DND-41 (cell line): ENCODE measurements around the gene MVB12B.

Experiments
- ATAC-seq: fragments of 200-7000 bp; cut with Tn5 transposase; 3 replicates; pipeline ENCODE4 v1.9.1; 2021; ENCODE audit warnings: low read depth; ENCODE audit not compliant: insufficient read depth
- DNase-seq: peaks from one replicate; pipeline ENCODE4 v3.0.0-alpha.2; 2020
- H2AFZ ChIP-seq: 2 replicates; pipeline ENCODE4 v1.6.0; 2012; ENCODE audit warnings: low read depth, low read length
- H3K27ac ChIP-seq: 2 replicates; pipeline ENCODE4 v1.5.1; 2012; ENCODE audit warnings: low read length, inconsistent platforms
- H3K27me3 ChIP-seq: fragments of 200-600 bp; sonication (generic); 2 replicates; pipeline ENCODE4 v1.6.0; 2012; ENCODE audit warnings: low read length, mild to moderate bottlenecking, inconsistent platforms; ENCODE audit not compliant: insufficient read depth, poor library complexity
- H3K36me3 ChIP-seq: 2 replicates; pipeline ENCODE4 v1.5.1; 2012; ENCODE audit warnings: low read length, inconsistent platforms; ENCODE audit not compliant: insufficient read depth
- H3K4me1 ChIP-seq: 2 replicates; pipeline ENCODE4 v1.5.1; 2012; ENCODE audit warnings: mild to moderate bottlenecking, low read length; ENCODE audit not compliant: insufficient read depth
- H3K4me2 ChIP-seq: 2 replicates; pipeline ENCODE4 v1.6.0; 2012; ENCODE audit warnings: mild to moderate bottlenecking, moderate library complexity, low read length, inconsistent platforms; ENCODE audit not compliant: insufficient read depth
- H3K4me3 ChIP-seq, 2 experiments: fragments of 200-600 bp in 1 of 2; shearing (Covaris generic) in 1 of 2; 2 replicates each; pipeline ENCODE4 v1.5.1; 2012 to 2016; ENCODE audit warnings: inconsistent platforms in 2 of 2, low read length in 2 of 2, mild to moderate bottlenecking in 2 of 2, low read depth in 1 of 2, moderate library complexity in 1 of 2
- H3K79me2 ChIP-seq: 2 replicates; pipeline ENCODE4 v1.6.0; 2012; ENCODE audit warnings: low read length, inconsistent platforms; ENCODE audit not compliant: insufficient read depth
- H3K9ac ChIP-seq: 2 replicates; pipeline ENCODE4 v1.6.0; 2012; ENCODE audit warnings: low read depth, mild to moderate bottlenecking, inconsistent platforms, low read length, moderate library complexity
- H3K9me3 ChIP-seq: 2 replicates; pipeline ENCODE4 v1.5.1; 2012; ENCODE audit warnings: low read length, moderate library complexity, mild to moderate bottlenecking, inconsistent platforms; ENCODE audit not compliant: insufficient read depth, severe bottlenecking
- H4K20me1 ChIP-seq: 2 replicates; pipeline ENCODE4 v1.6.0; 2012; ENCODE audit warnings: low read length; ENCODE audit not compliant: insufficient read depth
- EZH2 ChIP-seq: IDR thresholded peaks from 3 replicates; pipeline ENCODE4 v1.6.1; 2012; ENCODE audit warnings: borderline replicate concordance, low read depth, mild to moderate bottlenecking, moderate library complexity, low read length, inconsistent platforms; ENCODE audit not compliant: severe bottlenecking
- TF ChIP-seq, protein P1 (sequence below): IDR thresholded peaks from 2 replicates; pipeline ENCODE4 v1.5.1; 2012; ENCODE audit warnings: borderline replicate concordance, low read length, moderate library complexity, mild to moderate bottlenecking; ENCODE audit not compliant: poor library complexity, severe bottlenecking; ENCODE audit errors: extremely low read depth

MVB12B gene

DNA sequence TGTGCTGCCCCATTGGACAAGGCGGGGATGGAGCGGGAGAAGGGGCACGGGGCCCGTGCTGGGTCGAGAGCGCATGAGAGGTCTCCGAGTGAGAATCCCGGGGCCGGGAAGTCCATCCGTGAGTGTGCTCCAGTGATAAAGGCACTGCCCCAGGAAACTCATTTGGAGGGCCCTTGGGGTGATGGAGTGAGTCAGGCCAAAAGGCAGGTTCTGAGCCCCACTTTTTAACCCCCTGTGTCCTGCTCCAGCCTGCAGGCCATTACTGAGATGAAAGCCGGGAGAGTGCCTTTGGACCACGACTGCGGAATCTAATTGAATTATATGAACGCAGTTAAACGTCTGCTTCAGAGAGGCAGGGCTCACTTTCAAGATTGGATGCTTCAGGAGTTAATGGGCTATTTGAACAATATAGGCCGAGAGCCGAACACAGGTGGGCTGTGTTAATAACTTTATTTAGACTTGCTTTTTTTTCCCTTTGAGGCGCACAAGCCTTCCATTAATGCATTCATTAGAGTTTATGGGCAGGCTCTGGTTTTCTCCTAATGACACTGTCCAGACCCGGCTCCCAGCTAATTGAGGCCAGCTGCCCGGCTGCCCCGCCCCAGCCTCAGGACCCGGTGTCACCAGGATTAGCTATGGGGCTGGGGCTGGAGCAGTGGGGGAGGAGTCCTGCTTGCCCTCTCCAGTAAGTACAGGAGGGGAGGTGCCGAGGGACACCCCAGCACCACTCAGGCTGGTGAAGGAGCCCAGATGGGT, 208.0 kb downstream of the MVB12B start:
- Histone ChIP-seq H3K4me3 (no peak overlapping the region), H3K9ac (no peak overlapping the region)
- ATAC-seq, result no peak

DNA sequence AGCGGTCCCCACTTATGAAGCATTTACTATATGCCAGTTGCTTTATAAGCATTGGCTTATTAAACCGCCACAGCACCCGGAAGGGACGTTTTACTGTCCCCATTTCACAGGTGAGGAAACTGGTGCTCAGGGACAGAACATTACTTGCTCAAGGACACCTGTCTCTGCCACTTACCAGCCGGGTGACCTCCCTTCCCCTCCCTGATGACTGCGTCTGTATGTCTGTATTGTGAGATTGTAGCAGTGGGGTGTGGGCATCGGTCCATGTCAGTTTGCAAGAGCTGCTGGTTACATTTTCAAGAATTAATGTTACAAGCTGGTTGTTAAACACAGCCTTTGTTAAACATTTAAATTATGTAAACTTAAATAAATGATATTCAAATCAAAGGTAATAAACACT, 209.5 kb downstream of the MVB12B start:
- no peak overlapping the region for H3K4me2 ChIP-seq
- no peak overlapping the region for H3K9ac ChIP-seq
- ATAC-seq (no peak), DNase-seq (no peak)
- no peaks in the 10 kb centered on the region for H3K9me3 ChIP-seq
- no peak overlapping the region for H3K27ac ChIP-seq
- no peaks in the 10 kb centered on the region for H4K20me1 ChIP-seq
- no peak for TF ChIP-seq EZH2
- TF ChIP-seq, protein P1, sequence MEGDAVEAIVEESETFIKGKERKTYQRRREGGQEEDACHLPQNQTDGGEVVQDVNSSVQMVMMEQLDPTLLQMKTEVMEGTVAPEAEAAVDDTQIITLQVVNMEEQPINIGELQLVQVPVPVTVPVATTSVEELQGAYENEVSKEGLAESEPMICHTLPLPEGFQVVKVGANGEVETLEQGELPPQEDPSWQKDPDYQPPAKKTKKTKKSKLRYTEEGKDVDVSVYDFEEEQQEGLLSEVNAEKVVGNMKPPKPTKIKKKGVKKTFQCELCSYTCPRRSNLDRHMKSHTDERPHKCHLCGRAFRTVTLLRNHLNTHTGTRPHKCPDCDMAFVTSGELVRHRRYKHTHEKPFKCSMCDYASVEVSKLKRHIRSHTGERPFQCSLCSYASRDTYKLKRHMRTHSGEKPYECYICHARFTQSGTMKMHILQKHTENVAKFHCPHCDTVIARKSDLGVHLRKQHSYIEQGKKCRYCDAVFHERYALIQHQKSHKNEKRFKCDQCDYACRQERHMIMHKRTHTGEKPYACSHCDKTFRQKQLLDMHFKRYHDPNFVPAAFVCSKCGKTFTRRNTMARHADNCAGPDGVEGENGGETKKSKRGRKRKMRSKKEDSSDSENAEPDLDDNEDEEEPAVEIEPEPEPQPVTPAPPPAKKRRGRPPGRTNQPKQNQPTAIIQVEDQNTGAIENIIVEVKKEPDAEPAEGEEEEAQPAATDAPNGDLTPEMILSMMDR, result no peak
- H3K79me2 ChIP-seq, result no peaks in the 10 kb centered on the region
- H3K4me3 ChIP-seq, result no peak overlapping the region
- H3K4me1 ChIP-seq, result no peaks in the 10 kb centered on the region
- H3K27me3 ChIP-seq, result peaks cover 6% of the 10 kb centered on the region
- H2AFZ ChIP-seq, result no peak overlapping the region
- no peaks in the 10 kb centered on the region for H3K36me3 ChIP-seq

More for the DNA sequence above, 208.0 kb downstream of the MVB12B start:
- Histone ChIP-seq H2AFZ (no peak overlapping the region), H4K20me1 (no peaks in the 10 kb centered on the region), H3K4me2 (no peak overlapping the region), H3K36me3 (no peaks in the 10 kb centered on the region), H3K4me1 (no peaks in the 10 kb centered on the region), H3K27ac (no peak overlapping the region), H3K79me2 (no peaks in the 10 kb centered on the region), H3K27me3 (peaks cover 6% of the 10 kb centered on the region), H3K9me3 (no peaks in the 10 kb centered on the region)
- TF ChIP-seq EZH2, result no peak
- TF ChIP-seq, protein P1, result no peak
- no peak for DNase-seq

DNA sequence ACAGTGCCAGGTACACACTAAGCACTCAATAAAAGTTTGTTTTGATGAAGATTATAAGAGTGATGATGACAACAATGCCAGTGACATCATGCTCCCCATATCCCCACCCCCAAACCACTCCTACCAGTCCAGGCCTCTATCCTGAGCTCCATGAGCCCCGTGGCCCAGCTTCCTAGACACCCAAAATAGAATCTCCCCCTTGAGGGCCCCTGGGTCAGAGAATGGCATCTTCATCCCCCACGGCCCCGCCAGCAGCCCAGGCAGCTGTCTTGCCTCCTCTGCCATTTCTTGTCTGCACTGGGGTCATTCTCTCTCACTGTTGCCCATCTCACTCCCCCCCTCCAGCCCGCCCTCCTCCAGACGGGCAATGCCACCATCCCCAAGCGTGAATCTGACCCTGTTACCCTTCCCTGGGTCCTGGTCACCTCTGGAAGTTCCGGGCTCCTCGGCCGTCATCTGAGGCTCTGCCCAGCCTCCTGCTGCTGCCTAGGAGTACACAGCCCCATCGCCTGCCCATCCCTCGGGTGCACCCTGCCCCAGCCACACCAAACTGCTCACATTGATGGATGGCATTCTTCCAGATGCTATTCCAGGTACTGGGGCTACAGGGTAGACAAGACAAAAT, 210.3 kb downstream of the MVB12B start:
- H4K20me1 ChIP-seq, result no peaks in the 10 kb centered on the region
- H2AFZ ChIP-seq, result no peak overlapping the region
- no peak for TF ChIP-seq EZH2
- TF ChIP-seq, protein P1, result no peak
- H3K27me3 ChIP-seq, result peaks cover 3% of the 10 kb centered on the region
- no peaks in the 10 kb centered on the region for H3K9me3 ChIP-seq
- H3K79me2 ChIP-seq, result no peaks in the 10 kb centered on the region
- no peaks in the 10 kb centered on the region for H3K4me1 ChIP-seq
- ATAC-seq (no peak), DNase-seq (no peak)
- no peak overlapping the region for H3K27ac ChIP-seq
- H3K9ac ChIP-seq, result no peak overlapping the region
- no peak overlapping the region for H3K4me3 ChIP-seq
- H3K36me3 ChIP-seq, result no peaks in the 10 kb centered on the region
- H3K4me2 ChIP-seq, result no peak overlapping the region
